Activated effector memory CD4-positive, alpha-beta T cell treated with Interleukin-2 at 50 U/mL for 16 hours (primary cell): ENCODE data around the gene LAPTM4A.
"Not testable (repeated sequence)": the region's sequence is repeated elsewhere in the genome, so short reads cannot be mapped to it uniquely, and the experiment has no call there.

Experiments
- DNase-seq: peaks from one replicate; pipeline ENCODE4 v3.0.0-alpha.2; 2020

LAPTM4A gene

DNA sequence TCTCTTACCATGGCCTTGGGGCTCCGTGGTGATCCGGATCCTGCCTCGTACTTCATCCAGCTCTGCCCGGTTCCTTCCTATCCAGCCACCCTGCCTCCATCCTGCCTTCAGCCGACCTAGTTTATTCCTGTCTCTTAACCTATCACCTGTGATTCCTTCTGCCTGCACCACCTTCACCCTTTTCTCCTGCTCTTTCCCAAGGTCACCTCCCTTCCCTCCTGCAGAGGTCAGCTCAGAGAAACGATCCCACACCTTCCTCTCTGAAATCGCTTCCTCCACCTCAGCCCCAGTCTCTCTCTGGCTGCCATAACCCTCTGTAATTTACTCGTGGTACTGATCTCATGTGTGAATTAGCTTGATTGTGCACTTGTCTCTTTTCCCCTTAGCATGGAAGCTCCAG lies 23.5 kb upstream of the LAPTM4A start:
- no peak for DNase-seq

DNA sequence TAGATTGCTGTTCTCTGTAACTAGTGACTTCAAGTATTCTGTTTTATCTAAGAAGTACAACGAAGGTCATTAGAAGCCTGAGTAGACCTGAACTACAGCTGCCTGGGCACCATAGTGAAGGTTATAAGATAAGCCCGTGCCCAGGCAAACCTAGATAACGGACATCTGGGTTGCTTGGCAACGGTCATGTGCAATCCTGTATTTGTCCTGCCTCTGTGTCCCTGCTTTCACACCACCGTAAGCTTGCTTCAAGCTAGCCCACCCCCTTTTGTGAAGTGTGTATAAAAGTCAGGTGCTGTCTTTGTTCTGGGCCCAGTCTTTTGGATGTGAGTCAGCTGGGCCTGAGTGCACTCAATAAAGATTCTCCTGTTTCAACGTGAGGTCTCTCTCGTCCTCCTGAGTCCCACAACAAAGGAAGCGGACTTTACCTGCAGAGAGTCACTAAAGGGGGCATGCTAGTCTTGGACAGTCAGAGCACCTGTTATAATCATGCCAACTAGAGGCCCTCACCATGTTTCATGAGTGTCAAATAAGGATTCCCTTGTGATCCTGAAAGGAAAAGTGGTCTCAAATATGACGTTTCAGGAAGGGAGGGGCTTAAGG lies 22.7 kb upstream of the LAPTM4A start:
- not testable (repeated sequence) for DNase-seq

DNA sequence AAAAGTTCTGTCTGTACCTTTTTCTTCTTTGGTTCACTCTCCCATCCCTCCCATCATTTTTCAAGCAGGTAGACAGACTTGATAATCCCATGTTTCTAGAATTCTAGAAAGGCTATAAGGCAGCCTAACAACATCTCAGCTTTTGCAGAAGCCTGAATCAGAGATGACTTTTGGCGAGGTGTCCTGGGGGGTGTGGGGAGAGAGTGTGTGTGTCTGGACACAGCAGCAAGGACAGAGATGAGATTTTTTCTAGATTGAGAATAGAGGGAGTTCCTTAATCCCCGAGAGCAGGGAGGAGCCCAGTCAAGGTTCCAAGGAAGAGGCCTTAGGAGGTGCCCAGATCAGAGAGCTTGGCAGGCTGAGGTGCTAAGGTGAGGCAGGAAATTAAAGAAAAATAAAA lies 22.0 kb upstream of the LAPTM4A start:
- DNase-seq, result no peak

DNA sequence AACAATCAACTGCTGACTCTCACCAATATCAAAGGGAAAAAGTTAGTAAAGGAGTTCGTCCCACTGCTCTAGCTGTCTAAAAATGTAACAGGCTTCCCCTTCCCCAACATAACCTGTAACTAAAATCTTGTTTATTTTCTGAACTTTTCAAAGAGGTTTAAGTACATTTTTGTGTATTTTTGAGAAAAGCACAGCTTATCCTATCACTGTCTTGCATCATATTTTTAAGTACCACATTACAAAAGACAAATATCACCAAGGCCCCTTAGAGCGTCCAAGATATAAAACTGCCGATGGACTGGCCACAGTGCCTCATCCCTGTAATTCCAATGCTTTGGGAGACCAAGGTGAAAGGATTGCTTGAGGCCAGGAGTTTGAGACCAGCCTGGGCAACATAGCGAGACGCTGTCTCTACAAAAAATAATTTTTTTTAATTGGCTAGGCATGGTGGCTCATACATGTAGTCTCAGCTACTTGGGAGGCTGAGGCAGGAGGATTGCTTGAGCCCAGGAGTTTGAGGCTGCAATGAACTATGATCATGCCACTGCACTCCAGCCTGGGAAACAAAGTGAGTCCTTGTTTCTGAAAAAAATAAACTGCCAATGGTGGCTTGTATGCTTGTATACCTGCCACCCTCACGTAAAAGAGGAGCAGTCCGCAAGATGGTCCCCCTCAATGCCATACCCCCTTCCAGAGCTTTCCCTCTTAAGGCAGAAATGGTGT lies 21.2 kb upstream of the LAPTM4A start:
- DNase-seq, result no peak

DNA sequence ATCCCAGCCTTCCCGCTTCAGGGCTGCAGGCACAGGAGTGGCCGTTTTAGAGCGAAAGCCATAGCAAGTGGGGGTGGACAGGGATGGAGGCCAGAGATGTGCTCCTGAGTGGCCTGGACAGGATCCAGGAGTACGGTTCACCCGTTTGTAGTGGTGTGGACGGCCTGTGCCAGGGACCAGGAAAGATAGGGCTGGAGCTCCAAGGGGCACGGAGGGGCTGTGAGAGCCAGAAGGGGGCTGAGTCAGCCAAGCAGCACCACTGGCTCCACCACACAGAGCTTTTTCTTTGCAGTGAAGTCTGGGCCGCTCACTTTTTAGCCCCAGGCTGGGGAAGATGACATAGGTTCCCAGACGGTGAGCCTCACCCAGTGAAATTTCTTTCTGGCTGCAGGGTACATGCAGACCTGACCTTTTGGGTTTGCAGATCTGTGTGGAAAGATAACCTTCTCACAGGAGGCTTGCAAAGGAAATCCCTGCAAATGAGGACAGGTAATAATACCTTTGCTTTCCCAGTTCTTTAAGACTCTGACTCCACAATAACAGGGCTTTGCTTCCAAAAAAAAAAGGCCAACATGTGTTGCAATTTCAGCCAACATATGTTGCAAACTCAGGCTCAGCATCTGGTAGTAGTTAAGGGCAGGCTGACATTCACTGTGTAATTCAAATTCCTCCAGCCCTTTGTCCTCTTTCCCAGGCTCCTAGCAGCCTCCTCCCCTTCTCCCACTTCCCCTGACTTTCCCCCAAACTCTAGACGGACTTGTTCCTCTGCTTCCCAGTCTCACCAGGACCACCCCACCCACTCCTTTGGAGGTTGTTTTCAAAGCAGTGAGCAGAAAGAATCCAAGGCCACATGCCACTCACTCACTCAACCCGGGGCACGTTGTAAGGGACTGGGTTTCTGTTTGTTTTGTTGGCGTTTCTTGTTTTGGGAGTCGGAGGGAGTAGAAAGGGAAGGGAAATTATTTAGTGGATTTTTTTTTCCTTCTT lies 20.3 kb upstream of the LAPTM4A start:
- DNase-seq, result no peak

DNA sequence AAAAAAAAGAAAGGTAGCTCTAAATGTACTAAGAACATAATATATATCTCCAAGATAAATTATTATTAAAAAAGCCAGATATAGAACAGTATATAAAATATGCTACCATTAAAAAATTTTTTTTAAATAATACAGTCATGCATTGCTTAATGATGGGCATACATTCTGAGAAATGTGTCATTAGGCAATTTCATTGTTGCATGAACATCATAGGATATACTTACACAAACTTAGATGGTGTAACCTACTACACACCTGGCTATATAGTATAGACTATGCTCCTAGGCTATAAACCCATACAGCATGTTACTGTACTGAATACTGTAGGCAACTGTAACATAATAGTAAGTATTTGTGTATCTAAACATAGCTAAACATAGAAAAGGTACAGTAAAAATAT lies 18.3 kb upstream of the LAPTM4A start:
- no peak for DNase-seq

DNA sequence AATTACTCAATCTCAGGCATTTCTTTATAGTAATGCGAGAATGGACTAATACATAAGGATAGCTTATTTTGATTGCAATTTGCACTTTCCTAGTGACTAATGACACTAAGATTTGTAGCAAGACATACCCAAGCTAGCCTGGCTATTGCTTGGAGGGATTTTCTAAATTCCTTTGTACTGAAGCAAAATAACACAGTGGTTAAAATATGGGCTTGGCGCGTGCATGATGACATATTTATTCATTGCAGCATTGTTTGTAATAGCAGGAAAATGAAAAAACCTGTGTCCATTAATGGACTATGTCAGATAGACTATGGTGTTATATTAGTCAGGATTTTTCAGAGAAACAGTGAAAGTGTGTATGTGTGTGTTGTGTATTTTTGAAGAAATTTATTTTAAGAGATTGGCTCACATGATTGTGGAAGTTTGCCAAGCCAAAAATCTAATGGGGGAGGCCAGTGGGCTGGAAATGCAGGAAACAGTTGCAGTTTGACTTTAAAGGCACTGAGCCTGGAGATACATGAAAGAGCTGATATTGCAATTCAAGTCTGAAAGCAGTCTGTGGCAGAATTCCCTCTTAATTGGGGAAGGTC lies 16.7 kb upstream of the LAPTM4A start:
- no peak for DNase-seq

DNA sequence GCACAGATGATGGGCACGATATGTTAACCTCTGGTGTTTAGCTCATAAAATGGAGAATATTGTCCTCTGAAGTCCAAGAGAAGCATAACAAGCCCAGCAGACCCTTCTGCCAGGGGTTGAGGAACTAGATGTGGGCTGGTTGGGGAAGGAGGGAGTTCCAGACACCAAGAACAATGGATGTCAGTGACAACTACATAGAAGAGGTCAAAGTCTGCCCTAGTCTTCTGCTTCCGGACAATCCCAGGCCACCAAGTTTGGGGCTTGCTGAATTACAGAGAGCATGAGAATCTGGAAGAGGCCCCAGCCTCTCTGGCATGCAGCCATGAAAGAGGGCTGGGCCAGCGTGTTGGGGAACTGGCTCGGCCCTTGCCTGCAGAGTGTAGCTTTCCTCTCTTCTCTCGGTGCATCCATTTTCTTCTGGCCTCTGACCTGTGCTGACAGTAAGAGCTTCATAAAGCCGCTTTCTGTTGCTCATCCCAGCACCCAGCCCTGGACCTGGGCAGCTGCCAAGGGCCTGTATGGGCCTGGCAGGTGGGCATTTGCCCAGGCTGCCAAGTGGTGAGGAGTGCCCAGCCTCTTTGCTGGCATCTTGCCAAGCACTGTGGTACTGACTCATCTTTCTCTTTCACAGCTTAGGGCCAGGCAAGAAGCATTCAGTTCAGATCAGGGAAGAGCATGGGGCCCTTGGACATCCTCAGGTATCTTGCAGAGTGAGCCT lies 14.6 kb upstream of the LAPTM4A start:
- no peak for DNase-seq

DNA sequence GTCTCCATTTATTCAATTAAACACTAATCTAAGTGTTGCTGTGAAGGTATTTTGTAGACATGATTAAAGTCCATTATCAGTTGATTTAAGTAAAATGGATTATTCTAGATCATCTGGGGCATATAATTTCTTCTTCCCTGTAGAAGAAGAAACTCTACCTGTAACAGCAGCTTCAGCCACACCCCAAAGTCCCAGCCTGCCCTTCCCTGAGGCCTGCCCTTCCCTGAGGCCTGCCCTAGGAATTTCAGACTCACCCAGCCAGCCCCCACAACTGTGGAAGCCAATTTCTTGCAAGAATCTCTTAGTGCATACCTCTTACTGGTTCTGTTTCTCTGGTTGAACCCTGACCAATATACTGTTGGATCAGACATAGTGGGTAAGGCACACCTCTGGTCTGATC lies 13.4 kb upstream of the LAPTM4A start:
- DNase-seq, result no peak

DNA sequence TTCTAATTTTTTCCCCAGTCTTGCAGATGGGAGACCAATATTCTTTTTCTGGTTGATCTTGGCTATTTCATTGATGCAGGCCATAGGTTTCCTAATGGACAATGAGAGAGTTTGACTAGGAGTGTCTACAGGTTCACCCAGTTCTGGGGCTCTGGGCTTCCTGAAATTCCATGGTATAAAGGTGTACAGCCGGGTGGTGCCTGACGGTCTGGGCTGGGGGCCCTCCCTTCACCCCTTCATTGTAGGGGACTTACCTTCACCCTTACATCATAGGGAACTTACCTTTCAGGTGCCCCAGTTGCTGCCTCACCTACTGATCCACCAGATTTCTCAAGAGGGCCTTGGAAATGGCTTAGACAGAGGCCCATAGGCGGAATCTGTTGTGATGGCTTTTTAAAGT lies 13.0 kb upstream of the LAPTM4A start:
- DNase-seq, result no peak

DNA sequence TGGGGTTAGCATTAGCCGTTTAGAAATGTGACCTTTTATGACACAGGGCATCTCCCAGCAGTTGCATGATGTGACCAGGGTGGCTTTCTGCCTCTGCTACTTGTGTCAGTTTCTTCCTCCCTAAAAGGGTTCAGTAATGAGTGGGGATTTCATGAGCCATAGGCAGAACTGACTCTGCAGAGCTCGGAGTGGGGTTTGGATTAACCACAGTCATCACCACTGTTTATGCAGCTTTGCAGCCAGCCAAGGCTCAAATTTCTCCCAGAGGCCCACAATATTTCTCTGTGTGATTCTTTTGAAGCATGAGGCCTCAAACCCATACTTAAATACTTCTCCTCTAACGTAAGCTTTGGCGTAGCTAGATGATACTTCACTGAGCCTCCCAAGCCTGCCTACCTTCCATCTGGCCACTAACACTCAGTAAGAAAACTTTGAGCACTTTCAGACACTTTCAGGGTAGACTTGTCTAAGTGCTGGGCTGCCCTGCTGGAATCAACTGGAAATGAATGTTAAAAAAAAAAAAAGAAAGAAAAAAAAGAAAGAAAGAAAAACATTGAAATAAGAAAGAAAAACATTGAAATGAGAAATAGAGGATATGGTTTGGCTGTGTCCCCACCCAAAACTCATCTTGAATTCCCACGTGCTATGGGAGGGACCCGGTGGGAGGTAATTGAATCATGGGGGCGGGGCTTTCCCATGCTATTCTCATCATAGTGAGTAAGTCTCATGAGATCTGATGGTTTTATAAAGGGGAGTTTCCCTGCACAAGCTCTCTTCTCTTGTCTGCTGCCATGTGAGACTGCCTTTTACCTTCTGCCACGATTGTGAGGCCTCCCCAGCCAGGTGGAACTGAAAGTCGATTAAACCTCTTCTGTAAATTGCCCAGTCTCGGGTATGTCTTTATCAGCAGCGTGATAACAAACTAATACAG lies 11.5 kb upstream of the LAPTM4A start:
- no peak for DNase-seq

DNA sequence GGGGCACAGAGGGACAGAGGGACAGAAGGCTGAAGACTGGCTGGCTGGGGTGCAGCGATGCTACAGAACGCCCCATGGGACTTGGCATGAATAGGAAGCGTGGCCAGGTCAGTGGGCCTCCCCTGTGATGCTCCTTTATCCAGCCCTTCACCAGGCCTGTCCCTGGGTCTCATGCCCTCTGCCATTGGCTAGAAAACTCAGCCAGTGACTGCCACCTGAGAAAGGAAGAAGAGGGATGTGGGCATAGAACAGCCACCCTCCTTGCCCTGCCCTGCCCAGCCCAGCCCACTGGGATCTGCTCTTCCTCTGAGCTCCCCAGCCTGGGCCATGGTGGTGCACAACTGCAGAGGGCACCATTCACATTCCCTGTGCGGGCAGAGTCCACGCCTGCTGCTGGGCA lies 10.5 kb upstream of the LAPTM4A start:
- DNase-seq, result no peak

DNA sequence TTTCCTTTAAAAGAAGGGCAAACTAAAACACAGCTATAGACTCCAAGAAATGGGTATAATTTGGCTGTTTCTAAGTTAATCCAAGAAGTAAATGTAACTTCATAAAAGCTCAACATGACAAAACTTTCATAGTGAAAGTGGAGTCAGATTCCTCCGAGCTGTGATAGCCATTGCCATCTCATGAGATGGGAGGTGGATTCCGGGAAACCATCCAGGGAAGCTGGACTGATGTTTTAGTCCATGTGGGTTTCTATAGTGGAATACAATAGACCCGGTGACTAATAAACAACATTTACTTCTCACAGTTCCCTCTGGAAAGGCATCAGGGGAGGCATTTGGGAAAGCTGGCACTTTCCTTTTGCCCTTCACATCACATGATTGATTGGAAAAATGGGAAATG lies 10.0 kb upstream of the LAPTM4A start:
- DNase-seq, result no peak

DNA sequence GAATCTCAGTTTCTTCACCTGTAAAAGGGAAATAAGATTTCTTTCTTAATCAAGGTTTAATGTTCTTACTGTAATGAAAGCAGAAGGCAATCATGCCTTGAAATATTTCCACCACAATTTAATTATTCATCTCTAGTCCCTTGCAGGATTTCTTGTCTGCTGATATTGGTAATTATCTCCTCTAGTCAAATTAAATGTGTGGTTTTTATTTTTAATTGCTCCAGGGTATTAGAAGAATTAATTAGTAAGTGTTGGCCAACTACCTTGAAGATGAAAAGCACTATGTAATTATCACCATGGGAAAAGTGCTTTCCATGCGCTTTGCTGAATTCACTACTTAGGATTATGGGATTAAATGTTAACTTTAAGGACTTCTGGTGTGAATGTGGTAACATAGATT lies 8.7 kb upstream of the LAPTM4A start:
- no peak for DNase-seq

DNA sequence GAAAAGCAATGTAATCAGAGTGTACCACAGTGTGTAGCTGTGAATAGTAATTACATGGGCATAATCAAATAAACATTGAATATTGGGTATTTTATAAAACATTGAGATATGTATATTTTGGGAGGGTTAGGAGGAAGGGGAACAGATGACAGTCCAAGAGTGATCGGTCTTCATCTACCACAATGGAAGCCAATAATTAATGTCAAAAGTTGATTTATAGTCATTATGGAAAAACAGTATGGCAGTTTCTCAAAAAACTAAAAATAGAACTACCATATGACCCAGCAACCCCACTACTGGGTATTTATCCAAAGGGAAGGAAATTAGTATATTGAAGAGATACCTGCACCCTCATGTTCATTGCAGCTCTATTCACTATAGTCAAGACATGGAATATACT lies 5.8 kb upstream of the LAPTM4A start:
- DNase-seq, result no peak

DNA sequence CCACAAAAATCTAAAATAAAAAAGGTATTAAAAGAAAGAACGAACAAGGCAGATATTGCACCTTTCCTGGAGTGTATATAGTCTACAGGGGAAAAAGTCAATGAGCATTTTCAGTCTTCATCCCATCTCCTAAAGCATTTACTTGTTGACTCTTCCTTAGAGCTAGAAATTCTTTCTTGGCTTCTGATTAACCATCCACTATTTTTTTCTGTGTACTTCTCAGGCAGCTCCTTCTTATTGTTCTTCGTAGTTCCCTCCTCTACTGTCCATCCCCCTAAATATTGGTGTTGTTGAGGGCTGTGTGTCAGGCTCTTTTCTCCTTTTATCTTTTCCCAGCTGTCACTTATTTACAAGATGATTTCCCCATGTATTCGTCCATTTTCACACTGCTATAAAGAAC lies 3.5 kb upstream of the LAPTM4A start:
- no peak for DNase-seq

DNA sequence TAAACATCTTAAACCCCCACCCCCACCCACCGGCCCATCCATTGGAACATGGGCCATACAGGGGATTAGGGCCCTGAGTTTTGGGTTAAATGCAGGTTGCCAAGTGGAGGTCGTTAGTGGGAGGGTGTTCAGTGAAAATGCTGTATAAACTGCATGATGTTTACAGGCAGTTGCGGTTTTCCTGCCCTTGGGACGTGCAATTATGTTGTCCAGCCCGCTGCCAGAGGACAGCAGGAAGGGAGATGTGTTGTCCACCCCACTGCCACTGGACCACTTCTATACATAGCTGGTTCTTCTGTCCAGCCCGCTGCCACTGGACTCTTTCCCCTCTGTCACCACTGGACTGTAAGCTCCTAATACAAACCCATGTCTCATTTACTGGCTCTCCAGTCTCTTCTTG lies 2.7 kb upstream of the LAPTM4A start:
- DNase-seq, result no peak

DNA sequence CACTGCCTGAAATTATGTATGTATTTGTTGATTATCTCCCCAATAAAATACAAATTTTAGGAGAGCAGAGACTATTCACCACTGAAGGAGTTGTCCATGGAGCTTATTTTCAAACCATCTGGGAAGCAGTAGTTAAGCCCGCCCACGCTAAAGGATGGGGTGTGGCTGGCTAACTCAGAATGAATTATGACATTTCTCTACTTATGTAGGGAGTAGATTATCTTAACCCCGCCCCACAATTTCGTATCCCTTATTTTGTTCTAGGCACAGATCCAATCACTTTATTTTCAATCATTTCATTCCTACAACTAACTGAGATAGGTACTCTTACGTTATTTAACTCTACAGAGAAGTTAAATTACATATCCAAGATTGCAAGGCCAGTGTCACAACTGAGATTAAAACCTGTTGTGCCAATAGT lies 1.4 kb upstream of the LAPTM4A start:
- no peak for DNase-seq

DNA sequence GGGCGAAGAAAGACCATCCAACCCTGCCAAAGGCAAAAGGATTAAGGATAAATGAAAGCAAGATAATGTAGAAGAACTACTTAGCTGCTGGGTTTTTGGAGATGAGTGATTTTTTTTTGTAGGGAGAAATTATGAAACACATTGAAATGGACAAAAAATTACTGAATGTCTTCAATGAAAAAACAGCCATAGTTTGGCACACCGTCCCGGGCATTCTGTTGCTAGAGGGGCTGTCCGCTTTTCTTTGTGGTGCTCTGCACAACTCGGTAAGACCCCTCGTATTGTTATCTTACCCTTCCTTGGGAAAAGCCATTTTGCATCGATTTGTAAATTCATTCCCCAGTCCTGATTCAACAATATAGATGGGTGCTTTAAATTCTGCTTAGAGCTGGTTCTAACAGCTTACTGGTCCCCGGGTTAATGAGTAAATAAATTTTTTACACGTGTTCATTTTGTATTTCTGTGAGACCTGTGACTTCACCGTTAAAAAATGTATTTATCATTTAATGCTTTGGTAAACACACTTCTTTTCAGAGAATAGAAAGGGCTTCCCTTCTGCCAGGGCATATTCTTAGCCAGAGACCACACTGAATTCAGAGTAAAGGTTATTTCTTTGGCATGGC lies 912 bp upstream of the LAPTM4A start:
- no peak for DNase-seq

DNA sequence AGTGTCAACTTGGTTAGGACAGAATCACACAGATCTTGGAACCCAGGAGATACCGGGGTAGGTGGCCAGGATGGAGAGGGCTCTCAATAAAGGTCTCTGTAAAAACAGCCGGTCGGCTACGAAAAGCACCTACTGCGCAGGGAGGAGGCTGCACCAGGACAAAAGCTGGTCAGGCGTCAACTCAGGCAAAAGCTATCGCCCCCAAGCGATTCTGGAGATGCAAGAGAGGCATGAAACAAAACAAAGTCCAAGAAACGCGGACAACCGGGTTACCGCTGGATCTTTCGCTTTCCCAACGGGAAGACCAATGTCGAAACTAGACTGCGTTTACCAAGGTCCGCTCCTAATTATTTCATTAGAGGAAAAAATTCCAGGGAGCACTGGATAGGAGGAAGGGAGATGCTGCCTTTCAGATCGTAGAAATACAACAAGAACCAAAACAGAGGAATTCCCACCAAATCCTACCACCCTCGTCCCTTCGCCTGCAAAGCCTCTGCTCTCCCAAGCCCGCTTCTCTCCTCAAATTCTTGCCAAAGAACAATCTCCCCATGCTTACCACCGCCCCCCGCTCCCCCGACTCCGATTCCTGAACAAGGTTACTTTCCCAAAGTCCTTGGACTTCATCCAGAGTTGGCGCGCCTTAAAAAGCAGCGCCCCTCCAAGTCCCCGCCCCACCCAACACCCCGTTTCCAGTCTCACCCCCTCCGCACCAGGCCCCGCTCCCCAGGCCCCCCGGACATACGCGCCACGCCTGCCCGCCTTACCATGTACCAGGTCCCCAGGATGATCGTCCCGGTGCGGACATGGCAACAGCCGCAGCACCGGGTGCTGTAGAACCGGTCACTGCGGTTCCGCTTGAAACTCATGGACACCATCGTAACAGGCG lies 539 bp downstream of the LAPTM4A start:
- no peak for DNase-seq
